SK-N-SH treated with all-trans-retinoic acid at 6 μM for 48 hours (cell line): ENCODE data around the gene FIBCD1.

Experiments used
- ATAC-seq: fragments of 200-7000 bp; cut with Tn5 transposase; 3 replicates; pipeline ENCODE4 v1.9.1; 2020; ENCODE audit warnings: mild to moderate bottlenecking, moderate library complexity
- ARNTL ChIP-seq: fragments of 450-650 bp; formaldehyde crosslinking; IDR thresholded peaks from 2 replicates; pipeline ENCODE4 v1.5.0; 2020; ENCODE audit warnings: low read depth, mild to moderate bottlenecking, moderate library complexity, borderline replicate concordance
- CSRNP3 ChIP-seq: fragments of 250-450 bp; sonication (Bioruptor Pico); IDR thresholded peaks from 2 replicates; pipeline ENCODE4 v1.5.1; 2021; ENCODE audit warnings: mild to moderate bottlenecking, moderate library complexity
- ESRRG ChIP-seq: fragments of 250-450 bp; sonication (Bioruptor Pico); IDR thresholded peaks from 2 replicates; pipeline ENCODE4 v1.6.1; 2021; ENCODE audit warnings: mild to moderate bottlenecking
- GLIS3 ChIP-seq: fragments of 250-450 bp; sonication (Bioruptor Pico); IDR thresholded peaks from 2 replicates; pipeline ENCODE4 v1.5.0; 2020; ENCODE audit warnings: mild to moderate bottlenecking, moderate library complexity
- ISL1 ChIP-seq: fragments of 250-450 bp; sonication (Bioruptor Pico); IDR thresholded peaks from 2 replicates; pipeline ENCODE4 v2.1.2; 2022; ENCODE audit warnings: mild to moderate bottlenecking, moderate library complexity
- OSR1 ChIP-seq: fragments of 250-450 bp; sonication (Bioruptor Pico); IDR thresholded peaks from 2 replicates; pipeline ENCODE4 v1.8.0; 2022; ENCODE audit warnings: moderate library complexity, mild to moderate bottlenecking, inconsistent platforms
- POU6F1 ChIP-seq: fragments of 250-450 bp; sonication (Bioruptor Pico); IDR thresholded peaks from 2 replicates; pipeline ENCODE4 v1.8.0; 2021; ENCODE audit warnings: low read depth, mild to moderate bottlenecking, moderate library complexity, borderline replicate concordance
- PPARA ChIP-seq: fragments of 250-450 bp; sonication (Bioruptor Pico); IDR thresholded peaks from 2 replicates; pipeline ENCODE4 v1.5.0; 2020; ENCODE audit warnings: mild to moderate bottlenecking, borderline replicate concordance
- RARB ChIP-seq: fragments of 250-450 bp; sonication (Bioruptor Pico); IDR thresholded peaks from 2 replicates; pipeline ENCODE4 v1.8.0; 2021; ENCODE audit warnings: mild to moderate bottlenecking, moderate library complexity
- TOX ChIP-seq: fragments of 250-450 bp; sonication (Bioruptor Pico); IDR thresholded peaks from 2 replicates; pipeline ENCODE4 v1.8.0; 2021; ENCODE audit warnings: mild to moderate bottlenecking, moderate library complexity, borderline replicate concordance
- TSHZ2 ChIP-seq: fragments of 250-450 bp; sonication (Bioruptor Pico); IDR thresholded peaks from 2 replicates; pipeline ENCODE4 v1.5.0; 2020; ENCODE audit warnings: mild to moderate bottlenecking, moderate library complexity
- ZFP30 ChIP-seq: fragments of 450-650 bp; formaldehyde crosslinking; IDR thresholded peaks from 2 replicates; pipeline ENCODE4 v1.5.0; 2022; ENCODE audit warnings: mild to moderate bottlenecking, moderate library complexity
- ZNF70 ChIP-seq: fragments of 450-650 bp; formaldehyde crosslinking; IDR thresholded peaks from 2 replicates; pipeline ENCODE4 v1.5.0; 2020; ENCODE audit warnings: mild to moderate bottlenecking, moderate library complexity
- ZNF8 ChIP-seq: fragments of 450-650 bp; formaldehyde crosslinking; IDR thresholded peaks from 2 replicates; pipeline ENCODE4 v1.5.0; 2020; ENCODE audit warnings: mild to moderate bottlenecking, moderate library complexity
- TF ChIP-seq, protein P1 (sequence below): fragments of 250-450 bp; sonication (Bioruptor Pico); IDR thresholded peaks from 2 replicates; pipeline ENCODE4 v1.8.0; 2020; ENCODE audit warnings: mild to moderate bottlenecking, moderate library complexity, borderline replicate concordance

FIBCD1 gene

GRCh38 chr9:130923611-130924447, 15.2 kb downstream of the FIBCD1 start (continued):
- TF ChIP-seq TSHZ2 (CRISPR knock-in tag) (no peak), PPARA (no peak), TOX (no peak), OSR1 (CRISPR knock-in tag) (no peak), ZNF8 (no peak), ZNF70 (CRISPR knock-in tag) (no peak)
- TF ChIP-seq, protein P1, sequence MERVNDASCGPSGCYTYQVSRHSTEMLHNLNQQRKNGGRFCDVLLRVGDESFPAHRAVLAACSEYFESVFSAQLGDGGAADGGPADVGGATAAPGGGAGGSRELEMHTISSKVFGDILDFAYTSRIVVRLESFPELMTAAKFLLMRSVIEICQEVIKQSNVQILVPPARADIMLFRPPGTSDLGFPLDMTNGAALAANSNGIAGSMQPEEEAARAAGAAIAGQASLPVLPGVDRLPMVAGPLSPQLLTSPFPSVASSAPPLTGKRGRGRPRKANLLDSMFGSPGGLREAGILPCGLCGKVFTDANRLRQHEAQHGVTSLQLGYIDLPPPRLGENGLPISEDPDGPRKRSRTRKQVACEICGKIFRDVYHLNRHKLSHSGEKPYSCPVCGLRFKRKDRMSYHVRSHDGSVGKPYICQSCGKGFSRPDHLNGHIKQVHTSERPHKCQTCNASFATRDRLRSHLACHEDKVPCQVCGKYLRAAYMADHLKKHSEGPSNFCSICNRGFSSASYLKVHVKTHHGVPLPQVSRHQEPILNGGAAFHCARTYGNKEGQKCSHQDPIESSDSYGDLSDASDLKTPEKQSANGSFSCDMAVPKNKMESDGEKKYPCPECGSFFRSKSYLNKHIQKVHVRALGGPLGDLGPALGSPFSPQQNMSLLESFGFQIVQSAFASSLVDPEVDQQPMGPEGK (CRISPR knock-in tag), result no peak

DNA sequence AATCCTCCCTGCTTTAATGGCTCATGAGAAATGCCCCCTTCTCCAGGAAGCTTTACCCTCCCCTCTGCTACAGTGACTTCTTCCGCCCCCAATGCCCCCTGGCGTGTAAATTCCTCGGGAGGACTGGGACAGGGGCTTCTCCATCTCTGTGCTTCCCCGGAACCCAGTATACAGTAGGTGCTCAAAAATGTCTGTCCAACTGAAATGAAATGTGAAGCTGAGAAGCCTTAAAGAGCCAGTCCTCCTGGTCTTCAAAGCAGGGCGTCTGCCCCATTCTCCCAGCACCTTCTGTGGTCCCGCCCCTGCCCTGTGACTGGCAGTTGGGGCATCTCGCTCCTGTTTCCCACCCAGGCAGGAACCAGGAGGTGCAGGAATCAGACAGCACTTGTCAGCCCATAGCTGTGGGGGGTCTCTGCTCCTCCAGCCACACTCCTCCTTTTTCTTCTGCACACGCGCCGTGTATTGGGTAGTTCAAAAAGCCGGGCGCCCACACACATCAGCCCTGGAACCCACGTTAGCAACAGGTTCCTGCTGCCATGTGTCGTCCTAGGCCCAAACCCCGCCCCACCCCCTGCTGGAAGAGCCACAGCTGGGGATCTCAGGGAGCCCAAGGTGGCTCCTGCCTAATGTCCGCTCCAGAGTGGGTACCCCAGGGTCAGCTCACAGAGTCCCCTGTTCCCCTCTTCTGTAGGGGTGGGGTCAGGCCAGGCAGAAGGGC, 16.0 kb downstream of the FIBCD1 start:
- TF ChIP-seq ESRRG, result no peak
- TF ChIP-seq CSRNP3 (CRISPR knock-in tag), result no peak
- TF ChIP-seq, all 23 proteins: peak for 0
- ATAC-seq, result no peak

DNA sequence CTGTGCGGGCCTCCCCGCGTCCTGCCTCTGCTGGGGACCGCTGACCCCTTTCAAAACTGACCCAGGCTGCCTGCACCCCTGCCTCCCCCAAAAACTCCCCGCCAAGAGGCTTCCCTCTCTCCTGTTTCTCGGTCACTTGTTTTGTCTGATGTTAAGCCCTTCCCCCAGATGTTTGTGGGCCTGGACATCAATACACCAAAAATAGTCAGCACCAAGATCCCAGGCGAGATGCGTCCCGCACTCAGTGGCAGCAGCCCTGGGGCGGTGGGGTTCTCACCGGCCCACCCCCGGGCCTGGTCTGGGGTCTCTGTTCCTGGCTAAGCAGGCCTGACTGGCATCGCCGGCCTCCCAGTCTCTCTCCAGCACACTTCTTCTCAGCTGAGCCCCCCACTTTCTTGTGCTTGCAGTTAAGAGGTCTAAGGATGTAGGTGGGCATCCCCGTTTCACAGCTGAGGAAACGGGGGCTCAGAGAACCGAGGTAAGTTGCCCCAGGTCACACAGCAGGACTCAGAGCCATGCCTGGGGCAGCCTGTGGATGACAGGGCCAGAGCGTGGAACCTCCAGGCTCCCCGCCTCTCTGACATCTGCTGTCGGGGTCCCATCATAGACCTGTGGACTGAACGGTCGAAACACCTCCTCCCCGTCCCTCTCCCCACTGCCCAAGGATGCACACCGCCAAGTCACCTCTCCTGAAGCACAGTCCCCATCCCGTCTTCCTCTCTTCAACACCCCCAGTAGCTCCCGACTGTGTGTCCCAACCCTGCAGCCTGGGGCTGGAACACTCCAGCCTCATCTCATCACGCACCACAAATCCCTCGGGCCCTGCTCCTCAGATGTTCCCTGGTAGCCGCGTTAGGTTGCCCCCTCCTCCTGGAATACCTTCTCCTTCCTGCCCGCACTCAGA, 16.8 kb downstream of the FIBCD1 start:
- TF ChIP-seq CSRNP3 (CRISPR knock-in tag) (no peak), POU6F1 (CRISPR knock-in tag) (no peak), ISL1 (CRISPR knock-in tag) (no peak), ARNTL (CRISPR knock-in tag) (no peak), RARB (CRISPR knock-in tag) (no peak), ZFP30 (CRISPR knock-in tag) (no peak), ESRRG (no peak), GLIS3 (CRISPR knock-in tag) (no peak), PPARA (no peak), OSR1 (CRISPR knock-in tag) (no peak)
- TF ChIP-seq, protein P1 (CRISPR knock-in tag), result no peak
- TF ChIP-seq, all 23 proteins: peak for 0

More for the DNA sequence above, 16.8 kb downstream of the FIBCD1 start:
- ATAC-seq, result no peak
